Immature natural killer cell (primary cell): Measurements from ENCODE around the gene NUP54. TPM values are rescaled to one million over a fixed set of nuclear protein-coding genes. Genes with fewer than 3 reads are reported as not detected.

Experiments
- DNase-seq, 3 donors: peaks; one replicate each; pipeline ENCODE4 v3.0.0; 2022; ENCODE audit warnings: mixed read lengths in 1 of 3
- H3K27ac Mint-ChIP-seq, 6 donors: one replicate each; pipeline ENCODE4 v1.8.0; 2020; ENCODE audit warnings: mixed read lengths in 6 of 6, mild to moderate bottlenecking in 5 of 6, inconsistent platforms in 4 of 6, moderate library complexity in 3 of 6
- H3K27me3 Mint-ChIP-seq, 3 donors: one replicate each; pipeline ENCODE4 v1.8.0; 2020 to 2021; ENCODE audit warnings: low read depth in 3 of 3, mild to moderate bottlenecking in 3 of 3, mixed read lengths in 3 of 3, moderate library complexity in 3 of 3, inconsistent platforms in 1 of 3
- H3K36me3 Mint-ChIP-seq, 3 donors: one replicate each; pipeline ENCODE4 v1.8.0; 2020; ENCODE audit warnings: mixed read lengths in 3 of 3, inconsistent platforms in 2 of 3, mild to moderate bottlenecking in 2 of 3
- H3K4me1 Mint-ChIP-seq, 2 donors: one replicate each; pipeline ENCODE4 v1.8.0; 2020; ENCODE audit warnings: inconsistent platforms in 2 of 2, mild to moderate bottlenecking in 2 of 2, mixed read lengths in 2 of 2, moderate library complexity in 1 of 2
- H3K4me3 Mint-ChIP-seq, 5 donors: one replicate each; pipeline ENCODE4 v1.8.0; 2020; ENCODE audit warnings: mild to moderate bottlenecking in 5 of 5, mixed read lengths in 5 of 5, inconsistent platforms in 3 of 5, moderate library complexity in 3 of 5
- H3K9me3 Mint-ChIP-seq, 6 donors: one replicate each; pipeline ENCODE4 v1.8.0; 2020; ENCODE audit warnings: mild to moderate bottlenecking in 6 of 6, mixed read lengths in 6 of 6, inconsistent platforms in 4 of 6, moderate library complexity in 3 of 6
- polyA plus RNA-seq, 3 donors: library from polyadenylated mRNA; unstranded; fragments of 300-500 nt; fragmentation: Illumina TruSeq; gene quantifications; one replicate each; pipeline ENCODE4 v1.2.3, GENCODE V29; 2021

Gene NUP54
- polyA plus RNA-seq, 3 donors from 2014 or later, result 33.0 to 39.2 (median 33.8) TPM

- Mint-ChIP-seq H3K27me3 (peaks cover 0 to 2% (median 0%) of the 10 kb centered on the region in 3 donors), H3K4me1 (no peaks in the 10 kb centered on the region), H3K27ac (no peak overlapping the region), H3K36me3 (no peaks in the 10 kb centered on the region), H3K9me3 (no peaks in the 10 kb centered on the region), H3K4me3 (no peak overlapping the region)
- no peak for DNase-seq
Observed at GRCh38 chr4:76074993-76075600, 73.1 kb downstream of the NUP54 start.

- Mint-ChIP-seq H3K36me3 (no peaks in the 10 kb centered on the region), H3K27me3 (peaks cover 0 to 2% (median 0%) of the 10 kb centered on the region in 3 donors), H3K9me3 (no peaks in the 10 kb centered on the region), H3K4me3 (no peak within 1 kb of the TSS), H3K27ac (no peak within 1 kb of the TSS), H3K4me1 (no peaks in the 10 kb centered on the region)
- no peak for DNase-seq
Observed at GRCh38 chr4:76074468-76074867, 73.7 kb downstream of the NUP54 start, which contains the start of gene ART3. ART3 (plus strand) TSS chr4:76074709; CDS start chr4:76075890, 1,181 bp downstream.

- Mint-ChIP-seq H3K4me3 (no peak overlapping the region), H3K9me3 (no peaks in the 10 kb centered on the region)
Observed at GRCh38 chr4:76072760-76073159, 75.4 kb downstream of the NUP54 start.

GRCh38 chr4:76067652-76068286, 80.4 kb downstream of the NUP54 start:
- Mint-ChIP-seq H3K4me1 (no peaks in the 10 kb centered on the region), H3K4me3 (no peak overlapping the region), H3K36me3 (no peaks in the 10 kb centered on the region)

More at GRCh38 chr4:76072760-76073159, 75.4 kb downstream of the NUP54 start:
- no peak overlapping the region for H3K27ac Mint-ChIP-seq
- no peaks in the 10 kb centered on the region for H3K4me1 Mint-ChIP-seq
- no peaks in the 10 kb centered on the region for H3K36me3 Mint-ChIP-seq
- DNase-seq, result no peak
- peaks cover 0 to 2% (median 0%) of the 10 kb centered on the region in 3 donors for H3K27me3 Mint-ChIP-seq

GRCh38 chr4:76066546-76066945, 81.7 kb downstream of the NUP54 start:
- DNase-seq, result no peak
- Mint-ChIP-seq H3K27me3 (peaks cover 0 to 2% (median 0%) of the 10 kb centered on the region in 3 donors), H3K9me3 (no peaks in the 10 kb centered on the region), H3K36me3 (no peaks in the 10 kb centered on the region), H3K4me3 (no peak overlapping the region), H3K4me1 (no peaks in the 10 kb centered on the region), H3K27ac (no peak overlapping the region)

More at GRCh38 chr4:76067652-76068286, 80.4 kb downstream of the NUP54 start:
- H3K27ac Mint-ChIP-seq, result no peak overlapping the region
- peak; percentile 23 to 59 (median 48) for DNase-seq
- peaks cover 0 to 2% (median 0%) of the 10 kb centered on the region in 3 donors for H3K27me3 Mint-ChIP-seq
- no peaks in the 10 kb centered on the region for H3K9me3 Mint-ChIP-seq

Other genes starting within 250 kb of the NUP54 start
- gene PPEF2, start 245.9 kb downstream of the NUP54 start, polyA plus RNA-seq, result not detected
- gene NAAA, start 207.4 kb downstream of the NUP54 start, polyA plus RNA-seq, result 10 to 100 TPM; 56.4 to 77.6 (median 73.2) TPM
- gene SDAD1, start 157.5 kb downstream of the NUP54 start, polyA plus RNA-seq, result 10 to 100 TPM; 43.6 to 73.4 (median 53.3) TPM
- gene CXCL9, start 140.9 kb downstream of the NUP54 start, polyA plus RNA-seq, result not detected
- not detected for gene CXCL10, start 124.9 kb downstream of the NUP54 start, polyA plus RNA-seq
- not detected for gene CXCL11, start 112.3 kb downstream of the NUP54 start, polyA plus RNA-seq
- gene ART3, start 73.7 kb downstream of the NUP54 start, polyA plus RNA-seq, result not detected
- gene SCARB2, start 65.4 kb upstream of the NUP54 start, polyA plus RNA-seq, result 10 to 100 TPM in 2 of 3 donors, 1 to 10 TPM in 1; 8.8 to 17.1 (median 16.4) TPM
- gene FAM47E, start 103.3 kb upstream of the NUP54 start, polyA plus RNA-seq, result not detected
- gene STBD1, start 158.3 kb upstream of the NUP54 start, polyA plus RNA-seq, result 1 to 10 TPM in 1 of 3 donors, under 1 TPM in 2; 0.89 to 2.1 (median 0.91) TPM